Dedifferentiated amniotic fluid mesenchymal stem cell (primary cell): ENCODE data around the gene ARHGAP21.
A peak's percentile ranks its signal among the peaks of the same experiment; 100 is the strongest.
"Not testable (repeated sequence)": the region's sequence is repeated elsewhere in the genome, so short reads cannot be mapped to it uniquely, and the experiment has no call there.

ENCODE experiments used
- DNase-seq: peaks from one replicate; pipeline ENCODE4 v3.0.0-alpha.2; 2016; ENCODE audit errors: extremely low spot score

The ARHGAP21 gene

GRCh38 chr10:24685958-24686540, 37.6 kb downstream of the ARHGAP21 start:
- peak; percentile 75 for DNase-seq

DNA sequence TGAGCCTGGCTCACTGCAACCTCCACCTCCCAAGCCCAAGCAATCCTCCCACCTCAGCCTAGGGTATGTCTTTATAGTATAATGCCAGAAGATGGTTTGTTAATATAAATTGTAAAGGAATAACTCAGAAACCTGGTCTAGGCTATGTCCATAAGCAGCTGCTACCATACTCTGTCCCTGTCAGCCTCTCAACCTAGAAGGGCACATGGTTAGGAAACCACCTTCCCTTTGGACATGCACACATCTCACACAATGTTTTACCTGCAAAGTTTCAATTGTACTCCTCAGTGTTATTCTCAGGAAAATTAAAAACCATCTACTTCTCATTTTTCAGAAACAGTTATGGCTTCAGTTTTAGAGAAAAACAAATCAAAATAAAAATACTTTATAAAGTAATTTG, 40.1 kb downstream of the ARHGAP21 start:
- no peak for DNase-seq

DNA sequence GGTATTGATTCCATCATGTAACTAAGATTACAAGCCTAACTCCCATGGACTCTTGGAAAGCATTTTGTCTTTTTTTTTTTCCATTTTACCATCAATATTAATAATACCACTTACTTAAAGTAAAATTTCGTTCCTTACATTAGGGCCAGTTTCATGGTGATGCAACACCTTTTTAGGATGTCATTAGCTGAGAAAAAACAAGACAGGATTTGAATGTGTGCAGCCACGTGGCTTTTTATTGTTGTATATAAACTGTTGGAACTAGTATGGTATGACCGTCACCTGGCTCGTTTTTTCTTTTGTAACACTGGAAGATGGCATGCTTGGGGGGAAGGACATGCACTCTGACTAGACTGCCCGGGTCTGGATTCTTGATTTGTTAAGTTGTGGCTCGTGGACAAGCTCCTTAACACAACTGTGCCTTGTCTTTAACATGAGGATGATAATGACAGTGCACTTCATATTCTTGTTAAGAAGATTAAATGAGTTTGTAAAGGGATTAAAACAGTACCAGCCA, 42.1 kb downstream of the ARHGAP21 start:
- no peak for DNase-seq

DNA sequence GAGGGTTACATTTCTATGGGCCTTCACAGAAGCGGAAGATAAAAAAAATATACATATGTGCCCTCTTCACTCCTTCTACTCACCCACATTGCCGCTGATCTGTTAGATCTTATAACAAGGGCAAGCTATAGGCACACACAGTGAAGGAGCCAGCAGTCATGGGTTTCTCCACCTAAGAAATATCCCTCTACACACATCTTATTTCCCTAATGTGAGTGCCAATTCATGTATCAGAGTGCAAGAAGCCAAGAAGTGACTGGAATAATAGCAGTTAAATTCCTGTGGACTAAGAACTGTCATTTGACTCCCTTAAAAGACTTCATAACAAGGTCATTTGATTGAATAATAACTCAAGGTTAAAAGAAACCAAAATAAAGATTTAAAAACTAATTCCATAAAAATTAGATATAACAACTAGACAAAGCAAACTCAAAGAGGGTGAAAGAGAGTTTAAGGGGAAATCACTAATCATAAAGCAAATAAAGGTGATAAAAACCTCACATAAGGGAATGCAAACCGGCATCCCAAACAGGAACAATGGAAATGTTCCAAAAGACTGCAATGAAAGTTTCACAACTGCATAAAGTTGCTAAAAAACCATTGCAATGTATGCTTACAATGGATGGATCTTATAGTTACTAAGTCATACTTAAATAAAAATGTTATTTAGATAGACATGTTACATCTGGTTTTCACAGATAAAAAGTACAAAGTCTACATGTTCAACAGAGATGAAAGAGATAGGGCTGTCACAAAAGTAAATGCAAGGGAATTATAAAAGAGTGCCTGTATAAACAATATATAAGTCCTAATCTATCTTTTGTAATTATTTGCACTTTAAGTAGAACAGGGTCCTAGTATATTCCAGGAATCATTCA, 42.8 kb downstream of the ARHGAP21 start:
- DNase-seq, result no peak

GRCh38 chr10:24678757-24679156, 44.9 kb downstream of the ARHGAP21 start:
- DNase-seq, result no peak

GRCh38 chr10:24674892-24675632, 48.6 kb downstream of the ARHGAP21 start:
- DNase-seq, result no peak

- no peak for DNase-seq
These were observed 52.6 kb downstream of the ARHGAP21 start for GRCh38 chr10:24670964-24671670.

DNA sequence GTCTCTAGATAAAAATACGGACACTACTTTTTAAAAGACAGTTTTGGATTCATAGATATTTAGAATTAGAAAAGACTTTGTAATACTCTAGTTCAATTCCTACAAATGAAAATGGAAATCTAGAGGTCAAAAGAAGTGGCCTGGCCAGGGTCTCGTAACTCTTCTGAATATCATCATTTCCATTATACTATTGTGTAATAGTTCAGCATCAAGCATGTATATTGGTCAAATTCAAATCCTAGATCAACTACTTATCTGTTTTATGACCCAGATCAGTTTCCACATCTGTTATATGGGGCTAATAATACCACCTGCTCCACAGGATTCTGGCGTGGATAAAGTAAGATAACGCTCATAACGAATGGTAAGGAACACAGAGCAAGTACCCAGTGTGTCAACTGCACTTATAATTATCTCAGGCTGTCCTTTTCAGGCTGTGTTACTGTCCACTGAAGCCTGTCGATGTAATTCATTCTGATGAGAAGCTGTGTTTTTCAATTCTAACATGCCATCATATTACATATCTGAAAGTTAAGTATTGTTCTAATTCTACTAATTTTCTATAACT, 54.3 kb downstream of the ARHGAP21 start:
- no peak for DNase-seq

GRCh38 chr10:24668247-24668646, 55.4 kb downstream of the ARHGAP21 start:
- DNase-seq, result no peak

DNA sequence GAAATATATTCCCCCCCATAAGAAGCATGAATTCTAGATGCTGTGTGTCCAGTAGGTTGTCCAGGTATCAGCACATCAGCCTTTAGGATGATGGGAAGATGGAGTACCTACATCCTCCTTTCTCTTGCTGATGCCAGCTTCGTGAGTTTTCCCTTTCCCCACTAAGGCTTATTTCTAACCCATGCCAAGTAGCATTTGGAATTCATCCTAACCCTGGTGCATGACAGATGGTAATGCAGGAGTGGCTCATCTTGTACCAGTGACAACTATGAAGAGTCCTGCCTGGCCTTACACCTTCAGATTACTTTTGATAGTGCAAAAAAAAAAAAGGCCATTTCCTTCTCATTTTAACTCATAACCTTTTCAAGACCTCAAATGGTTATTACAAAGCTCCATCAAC, 58.7 kb downstream of the ARHGAP21 start:
- no peak for DNase-seq

GRCh38 chr10:24661376-24661775, 62.3 kb downstream of the ARHGAP21 start:
- no peak for DNase-seq

- DNase-seq, result not testable (repeated sequence)
These were observed 65.4 kb downstream of the ARHGAP21 start for GRCh38 chr10:24658319-24658718.

DNA sequence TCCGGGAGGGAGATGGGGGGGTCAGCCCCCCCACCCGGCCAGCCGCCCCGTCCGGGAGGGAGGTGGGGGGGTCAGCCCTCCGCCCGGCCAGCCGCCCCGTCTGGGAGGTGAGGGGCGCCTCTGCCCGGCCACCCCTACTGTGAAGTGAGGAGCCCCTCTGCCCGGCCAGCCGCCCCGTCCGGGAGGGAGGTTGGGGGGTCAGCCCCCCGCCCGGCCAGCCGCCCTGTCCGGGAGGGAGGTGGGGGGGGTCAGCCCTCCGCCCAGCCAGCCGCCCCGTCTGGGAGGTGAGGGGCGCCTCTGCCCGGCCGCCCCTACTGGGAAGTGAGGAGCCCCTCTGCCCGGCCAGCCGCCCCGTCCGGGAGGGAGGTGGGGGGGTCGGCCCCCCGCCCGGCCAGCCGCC, 67.4 kb downstream of the ARHGAP21 start:
- DNase-seq, result not testable (repeated sequence)

- DNase-seq, result no peak
These were observed 71.2 kb downstream of the ARHGAP21 start for GRCh38 chr10:24652381-24652957.

DNA sequence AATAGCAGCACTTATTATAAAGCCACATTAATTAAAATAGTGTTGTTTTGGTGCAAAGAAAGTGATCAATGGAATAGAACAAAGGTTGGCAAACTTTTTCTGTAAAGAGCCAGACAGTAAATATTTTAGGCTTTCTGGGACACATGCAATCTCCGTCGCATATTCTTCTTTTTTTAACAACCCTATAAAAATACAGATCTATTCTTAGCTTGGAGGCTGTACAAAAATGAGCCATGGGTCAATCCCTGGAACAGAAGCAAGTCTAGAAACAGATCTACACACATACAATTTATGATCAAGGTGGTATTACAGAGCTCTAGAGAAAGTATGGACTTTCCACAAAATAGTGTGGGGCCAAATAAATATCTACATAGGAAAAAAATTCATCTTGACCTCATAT, 71.8 kb downstream of the ARHGAP21 start:
- DNase-seq, result no peak

- no peak for DNase-seq
These were observed 72.9 kb downstream of the ARHGAP21 start for GRCh38 chr10:24650669-24651391.

- DNase-seq, result no peak
These were observed 77.9 kb downstream of the ARHGAP21 start for GRCh38 chr10:24645784-24646183.

- no peak for DNase-seq
These were observed 78.7 kb downstream of the ARHGAP21 start for GRCh38 chr10:24645022-24645421.

DNA sequence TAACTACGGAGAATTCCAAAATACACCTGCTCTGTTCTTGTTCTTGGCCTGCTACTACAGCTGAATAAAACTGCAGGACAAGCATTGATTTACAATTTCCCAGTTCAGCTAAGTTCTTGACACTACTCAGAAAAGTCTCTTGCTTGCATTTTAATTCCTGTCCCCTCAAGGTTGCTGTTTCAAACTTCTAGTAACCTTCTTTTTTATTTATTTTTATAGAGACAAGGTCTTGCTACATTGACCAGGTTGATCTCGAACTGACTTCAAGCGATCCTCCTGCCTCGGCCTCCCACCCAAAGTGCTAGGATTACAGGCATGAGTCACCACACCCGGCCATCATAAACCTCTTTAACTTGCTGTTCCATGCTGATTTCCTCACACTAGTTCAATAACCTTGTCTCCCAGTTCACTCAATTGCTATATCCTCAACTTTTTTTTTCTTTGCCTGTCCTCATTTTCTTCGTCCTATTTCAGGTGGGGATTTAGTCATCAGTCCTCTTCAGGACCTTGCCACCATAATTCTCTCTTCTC, 79.9 kb downstream of the ARHGAP21 start:
- no peak for DNase-seq
